Neural crest cell (in vitro differentiated cells): Measurements from ENCODE around the gene PRKN. TPM values are rescaled to one million over a fixed set of nuclear protein-coding genes. Genes with fewer than 3 reads are reported as not detected.

Experiments
- DNase-seq: peaks from one replicate; pipeline ENCODE4 v3.0.0; 2021; ENCODE audit warnings: low read depth, mixed read lengths, low spot score
- H3K27ac Mint-ChIP-seq: one replicate; pipeline ENCODE4 v1.8.0; 2021; ENCODE audit warnings: mild to moderate bottlenecking, mixed read lengths; ENCODE audit not compliant: unreplicated experiment
- H3K27me3 Mint-ChIP-seq: 2 replicates; pipeline ENCODE4 v1.8.0; 2021; ENCODE audit warnings: low read depth, mild to moderate bottlenecking, mixed read lengths
- H3K36me3 Mint-ChIP-seq: 2 replicates; pipeline ENCODE4 v1.8.0; 2021; ENCODE audit warnings: low read depth, mild to moderate bottlenecking, mixed read lengths
- H3K4me1 Mint-ChIP-seq: 2 replicates; pipeline ENCODE4 v1.8.0; 2021; ENCODE audit warnings: mixed read lengths
- H3K4me3 Mint-ChIP-seq: one replicate; pipeline ENCODE4 v1.8.0; 2021; ENCODE audit warnings: mild to moderate bottlenecking, mixed read lengths
- H3K9me3 Mint-ChIP-seq: 2 replicates; pipeline ENCODE4 v1.8.0; 2021; ENCODE audit warnings: mixed read lengths
- CTCF ChIP-seq: fragments of 200-600 bp; sonication (generic); conservative IDR thresholded peaks from 2 replicates; pipeline ENCODE4 v1.5.0; 2021; ENCODE audit warnings: antibody characterized with exemption, mild to moderate bottlenecking
- total RNA-seq: library from RNA; stranded (reverse); gene quantifications from 2 replicates; pipeline ENCODE4 v1.2.1, GENCODE V29; 2021

The PRKN gene
- total RNA-seq, 1 donor from 2014 or later, result 3.2 TPM

GRCh38 chr6:161815965-161816364, 911.6 kb downstream of the PRKN start:
- DNase-seq, result no peak
- Mint-ChIP-seq H3K9me3 (peaks cover 3% of the 10 kb centered on the region), H3K36me3 (no peaks in the 10 kb centered on the region), H3K4me3 (no peak overlapping the region), H3K27ac (no peak overlapping the region), H3K27me3 (no peaks in the 10 kb centered on the region), H3K4me1 (peaks cover 5% of the 10 kb centered on the region)
- TF ChIP-seq CTCF, result no peak

- DNase-seq, result no peak
- Mint-ChIP-seq H3K36me3 (no peaks in the 10 kb centered on the region), H3K4me3 (no peak overlapping the region), H3K27ac (no peak overlapping the region), H3K4me1 (peaks cover 5% of the 10 kb centered on the region), H3K27me3 (no peaks in the 10 kb centered on the region), H3K9me3 (peaks cover 3% of the 10 kb centered on the region)
- TF ChIP-seq CTCF, result no peak
These were observed 914.4 kb downstream of the PRKN start for GRCh38 chr6:161813156-161813555.

GRCh38 chr6:161809971-161810370, 917.6 kb downstream of the PRKN start:
- Mint-ChIP-seq H3K4me3 (no peak overlapping the region), H3K27me3 (no peaks in the 10 kb centered on the region), H3K36me3 (no peaks in the 10 kb centered on the region), H3K9me3 (peaks cover 3% of the 10 kb centered on the region), H3K27ac (no peak overlapping the region), H3K4me1 (no peaks in the 10 kb centered on the region)
- no peak for TF ChIP-seq CTCF
- DNase-seq, result no peak

GRCh38 chr6:161804838-161805237, 922.7 kb downstream of the PRKN start:
- TF ChIP-seq CTCF, result no peak
- H3K27me3 Mint-ChIP-seq, result no peaks in the 10 kb centered on the region
- no peak for DNase-seq

GRCh38 chr6:161803131-161803530, 924.4 kb downstream of the PRKN start:
- no peak for TF ChIP-seq CTCF
- H3K27me3 Mint-ChIP-seq, result no peaks in the 10 kb centered on the region
- DNase-seq, result no peak

More at GRCh38 chr6:161804838-161805237, 922.7 kb downstream of the PRKN start:
- Mint-ChIP-seq H3K4me3 (no peak overlapping the region), H3K4me1 (no peaks in the 10 kb centered on the region), H3K9me3 (no peaks in the 10 kb centered on the region), H3K36me3 (no peaks in the 10 kb centered on the region), H3K27ac (no peak overlapping the region)

GRCh38 chr6:161802231-161802630, 925.3 kb downstream of the PRKN start:
- no peak for DNase-seq
- no peak overlapping the region for H3K4me3 Mint-ChIP-seq
- no peaks in the 10 kb centered on the region for H3K27me3 Mint-ChIP-seq
- H3K36me3 Mint-ChIP-seq, result no peaks in the 10 kb centered on the region
- no peaks in the 10 kb centered on the region for H3K9me3 Mint-ChIP-seq
- TF ChIP-seq CTCF, result no peak
- H3K4me1 Mint-ChIP-seq, result no peaks in the 10 kb centered on the region
- H3K27ac Mint-ChIP-seq, result no peak overlapping the region

More at GRCh38 chr6:161803131-161803530, 924.4 kb downstream of the PRKN start:
- H3K27ac Mint-ChIP-seq, result no peak overlapping the region
- no peaks in the 10 kb centered on the region for H3K4me1 Mint-ChIP-seq
- no peaks in the 10 kb centered on the region for H3K36me3 Mint-ChIP-seq
- H3K9me3 Mint-ChIP-seq, result no peaks in the 10 kb centered on the region
- no peak overlapping the region for H3K4me3 Mint-ChIP-seq
